ENCODE data around the gene OR51A4.
"Not testable (repeated sequence)": the region's sequence is repeated elsewhere in the genome, so short reads cannot be mapped to it uniquely, and the experiment has no call there.

The OR51A4 gene, protein sequence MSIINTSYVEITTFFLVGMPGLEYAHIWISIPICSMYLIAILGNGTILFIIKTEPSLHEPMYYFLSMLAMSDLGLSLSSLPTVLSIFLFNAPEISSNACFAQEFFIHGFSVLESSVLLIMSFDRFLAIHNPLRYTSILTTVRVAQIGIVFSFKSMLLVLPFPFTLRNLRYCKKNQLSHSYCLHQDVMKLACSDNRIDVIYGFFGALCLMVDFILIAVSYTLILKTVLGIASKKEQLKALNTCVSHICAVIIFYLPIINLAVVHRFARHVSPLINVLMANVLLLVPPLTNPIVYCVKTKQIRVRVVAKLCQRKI

DNA sequence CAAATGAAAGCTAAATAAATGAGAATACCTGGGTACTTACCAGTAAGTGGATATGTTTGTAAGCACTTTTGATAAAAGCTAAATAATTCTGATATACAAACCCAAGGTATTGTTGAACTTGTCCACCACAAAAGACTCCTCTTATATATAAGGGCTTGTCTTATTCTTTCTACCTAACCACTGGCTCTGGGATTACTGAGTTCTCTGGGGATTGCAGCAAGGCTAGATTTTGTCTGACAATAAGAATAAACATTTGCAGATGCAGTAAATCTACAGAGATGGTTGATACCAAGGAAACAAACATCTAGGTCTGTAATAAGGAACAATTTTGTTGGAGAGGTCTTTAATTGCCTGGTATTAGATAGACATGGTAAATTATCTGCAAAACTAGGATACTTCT is at the start of gene OR51A4:
OR51A4 (minus strand) TSS at position 101 of the 400 bp plus-strand sequence. CDS start 505 bp downstream, outside the sequence.
- Histone ChIP-seq H3K9me3 (ENCODE audit: control insufficient read depth, low read depth, low read length) (no peaks in the 10 kb centered on the region), H3K9ac (ENCODE audit: low read length) (no peak within 1 kb of the TSS), H3K36me3 (ENCODE audit: control insufficient read depth, low read depth, low read length) (no peaks in the 10 kb centered on the region), H3K27ac (ENCODE audit: low read length) (no peak within 1 kb of the TSS), H3K4me1 (ENCODE audit: control insufficient read depth, low read depth, low read length) (no peaks in the 10 kb centered on the region), H3K4me3 (ENCODE audit: low read length) (no peak within 1 kb of the TSS), H3K27me3 (ENCODE audit: control insufficient read depth, insufficient read depth, low read length) (no peaks in the 10 kb centered on the region)

DNA sequence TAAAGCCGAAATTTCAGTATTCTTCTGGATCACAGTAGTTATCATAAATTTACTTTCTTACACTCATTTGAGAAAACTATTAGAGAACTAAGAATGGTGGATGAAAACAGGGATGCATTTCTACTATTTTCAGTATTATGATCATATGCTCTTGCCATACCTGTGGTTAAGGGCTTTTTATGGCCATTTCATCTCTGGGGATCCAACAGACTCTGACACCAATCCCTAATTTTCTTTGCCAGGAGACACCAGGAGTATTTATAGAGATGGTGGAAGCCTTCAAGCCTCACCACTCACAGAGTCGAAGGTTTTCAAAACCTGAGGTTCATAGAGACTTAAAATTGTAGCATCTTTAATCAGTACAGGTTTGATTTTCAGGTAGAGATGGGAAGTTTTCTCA is 47.1 kb upstream of the OR51A4 start, which contains the start of gene OR51L1:
OR51L1 (plus strand) TSS at position 301 of the 400 bp plus-strand sequence. CDS start 4,132 bp downstream, outside the sequence.
- Histone ChIP-seq H3K27ac (ENCODE audit: low read length) (no peak within 1 kb of the TSS), H3K27me3 (ENCODE audit: control insufficient read depth, insufficient read depth, low read length) (no peaks in the 10 kb centered on the region), H3K9ac (ENCODE audit: low read length) (no peak within 1 kb of the TSS), H3K36me3 (ENCODE audit: control insufficient read depth, low read depth, low read length) (no peaks in the 10 kb centered on the region), H3K9me3 (ENCODE audit: control insufficient read depth, low read depth, low read length) (no peaks in the 10 kb centered on the region), H3K4me3 (ENCODE audit: low read length) (no peak within 1 kb of the TSS), H3K4me1 (ENCODE audit: control insufficient read depth, low read depth, low read length) (no peaks in the 10 kb centered on the region)

DNA sequence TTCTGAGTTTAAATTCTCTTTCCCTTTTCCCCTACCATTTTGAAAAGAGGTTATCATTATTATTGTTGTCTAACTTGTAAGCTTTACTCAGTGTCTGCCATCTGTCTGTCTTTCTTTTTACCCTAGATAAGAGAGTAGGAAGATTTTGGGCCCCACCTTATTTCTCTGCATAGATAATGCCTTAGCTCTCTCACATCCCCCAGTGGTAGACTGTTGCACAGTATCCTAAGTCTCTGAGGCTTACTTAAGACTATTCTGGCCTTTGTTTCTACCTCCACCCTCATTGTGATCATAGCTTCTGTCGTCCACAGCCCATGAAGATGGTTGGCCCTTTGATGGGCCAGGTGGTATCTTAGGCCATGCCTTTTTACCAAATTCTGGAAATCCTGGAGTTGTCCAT is 43.7 kb upstream of the OR51A4 start:
- H3K4me3 ChIP-seq (ENCODE audit: low read length) = no peak overlapping the region
- no peak overlapping the region for H3K9ac ChIP-seq (ENCODE audit: low read length)
- H3K27ac ChIP-seq (ENCODE audit: low read length) = no peak overlapping the region
- no peaks in the 10 kb centered on the region for H3K4me1 ChIP-seq (ENCODE audit: control insufficient read depth, low read depth, low read length)
- H3K36me3 ChIP-seq (ENCODE audit: control insufficient read depth, low read depth, low read length) = no peaks in the 10 kb centered on the region
- no peaks in the 10 kb centered on the region for H3K27me3 ChIP-seq (ENCODE audit: control insufficient read depth, insufficient read depth, low read length)
- H3K9me3 ChIP-seq (ENCODE audit: control insufficient read depth, low read depth, low read length) = no peaks in the 10 kb centered on the region

DNA sequence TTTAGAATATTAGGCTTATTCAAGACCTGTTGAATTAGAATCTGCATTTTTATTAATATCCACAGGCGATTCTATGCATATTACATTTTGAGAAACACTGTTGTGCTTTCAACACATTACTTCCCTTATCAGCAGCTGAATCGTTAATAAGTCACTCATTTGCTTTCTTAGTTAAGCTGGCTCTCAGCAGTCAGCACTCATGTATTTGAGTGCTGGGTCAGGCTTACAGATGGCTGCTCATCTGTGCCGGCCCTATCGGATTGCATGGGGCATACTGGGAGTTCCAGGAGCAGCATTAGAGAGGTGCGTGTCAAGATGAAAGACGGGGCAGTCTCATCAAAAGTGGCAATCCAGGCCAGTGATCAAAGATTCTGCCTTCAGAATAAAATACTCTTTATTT is 36.4 kb upstream of the OR51A4 start:
- H3K27ac ChIP-seq (ENCODE audit: low read length) = no peak overlapping the region
- H3K9ac ChIP-seq (ENCODE audit: low read length) = no peak overlapping the region
- H3K9me3 ChIP-seq (ENCODE audit: control insufficient read depth, low read depth, low read length) = no peaks in the 10 kb centered on the region
- no peaks in the 10 kb centered on the region for H3K36me3 ChIP-seq (ENCODE audit: control insufficient read depth, low read depth, low read length)
- no peaks in the 10 kb centered on the region for H3K4me1 ChIP-seq (ENCODE audit: control insufficient read depth, low read depth, low read length)
- H3K4me3 ChIP-seq (ENCODE audit: low read length) = no peak overlapping the region
- H3K27me3 ChIP-seq (ENCODE audit: control insufficient read depth, insufficient read depth, low read length) = no peaks in the 10 kb centered on the region

DNA sequence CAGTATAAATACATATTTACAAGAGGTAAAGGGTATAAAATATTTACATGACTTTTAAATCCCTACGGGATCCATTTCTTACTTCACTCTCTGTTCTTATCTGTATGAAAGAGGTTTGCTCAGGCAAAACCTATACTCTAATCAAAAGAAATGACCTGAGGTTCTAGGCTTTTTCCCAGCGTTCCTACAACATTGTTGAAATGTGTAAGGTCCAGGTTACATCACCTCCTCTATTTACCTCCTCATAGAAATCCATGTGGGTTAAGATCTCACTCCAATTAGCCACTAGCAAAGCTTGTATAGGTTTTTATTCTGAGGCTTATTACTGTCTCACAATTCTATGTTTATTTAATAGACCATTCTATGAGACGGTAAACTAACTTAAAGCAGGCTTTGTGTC is 35.3 kb upstream of the OR51A4 start:
- Histone ChIP-seq H3K4me1 (ENCODE audit: control insufficient read depth, low read depth, low read length) (no peaks in the 10 kb centered on the region), H3K36me3 (ENCODE audit: control insufficient read depth, low read depth, low read length) (no peaks in the 10 kb centered on the region), H3K4me3 (ENCODE audit: low read length) (no peak overlapping the region), H3K27ac (ENCODE audit: low read length) (no peak overlapping the region), H3K9me3 (ENCODE audit: control insufficient read depth, low read depth, low read length) (no peaks in the 10 kb centered on the region), H3K27me3 (ENCODE audit: control insufficient read depth, insufficient read depth, low read length) (no peaks in the 10 kb centered on the region), H3K9ac (ENCODE audit: low read length) (no peak overlapping the region)

DNA sequence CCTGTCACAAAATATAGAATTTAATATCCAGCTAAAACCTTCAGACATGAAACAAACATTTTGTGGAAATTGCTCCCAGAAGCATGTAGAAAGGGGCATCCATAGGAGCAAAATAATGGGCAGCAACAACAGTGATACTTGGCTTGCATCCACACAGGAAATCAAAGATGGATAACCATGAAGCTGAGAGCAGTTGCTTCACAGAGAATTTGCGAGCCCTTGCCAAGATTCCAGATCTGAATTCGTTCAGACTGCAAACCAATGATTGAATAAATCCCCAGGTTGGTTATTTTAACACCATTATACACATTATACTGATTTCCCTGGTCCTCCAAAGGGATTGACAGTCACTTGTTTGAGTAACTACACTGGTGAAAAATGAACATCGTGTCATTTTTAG is 31.6 kb upstream of the OR51A4 start:
- Histone ChIP-seq H3K9ac (ENCODE audit: low read length) (no peak overlapping the region), H3K9me3 (ENCODE audit: control insufficient read depth, low read depth, low read length) (no peaks in the 10 kb centered on the region), H3K36me3 (ENCODE audit: control insufficient read depth, low read depth, low read length) (no peaks in the 10 kb centered on the region), H3K27ac (ENCODE audit: low read length) (no peak overlapping the region), H3K4me3 (ENCODE audit: low read length) (no peak overlapping the region), H3K4me1 (ENCODE audit: control insufficient read depth, low read depth, low read length) (no peaks in the 10 kb centered on the region), H3K27me3 (ENCODE audit: control insufficient read depth, insufficient read depth, low read length) (no peaks in the 10 kb centered on the region)

DNA sequence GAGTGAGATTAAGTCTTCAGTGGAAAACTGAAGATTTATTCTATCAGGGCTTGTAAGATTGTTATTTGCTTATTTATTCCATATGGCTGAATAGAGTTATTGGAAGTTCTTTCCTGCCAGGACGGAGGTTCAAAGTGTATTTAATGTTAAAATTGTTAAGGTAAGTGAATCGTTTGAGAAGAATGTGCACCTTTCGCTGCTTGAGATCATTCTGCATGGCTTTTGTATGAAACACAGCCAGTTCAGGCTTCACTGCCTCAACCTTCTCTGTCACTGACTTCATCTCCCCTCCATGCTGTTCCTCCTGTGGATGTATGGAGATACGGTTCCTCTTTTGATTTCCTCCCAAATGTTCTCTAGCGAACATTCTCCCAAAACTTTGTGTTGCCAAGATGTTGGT is 28.0 kb upstream of the OR51A4 start:
- no peaks in the 10 kb centered on the region for H3K9me3 ChIP-seq (ENCODE audit: control insufficient read depth, low read depth, low read length)
- no peaks in the 10 kb centered on the region for H3K4me1 ChIP-seq (ENCODE audit: control insufficient read depth, low read depth, low read length)
- H3K27ac ChIP-seq (ENCODE audit: low read length) = no peak overlapping the region
- H3K4me3 ChIP-seq (ENCODE audit: low read length) = no peak overlapping the region
- H3K36me3 ChIP-seq (ENCODE audit: control insufficient read depth, low read depth, low read length) = no peaks in the 10 kb centered on the region
- H3K9ac ChIP-seq (ENCODE audit: low read length) = no peak overlapping the region
- H3K27me3 ChIP-seq (ENCODE audit: control insufficient read depth, insufficient read depth, low read length) = no peaks in the 10 kb centered on the region

DNA sequence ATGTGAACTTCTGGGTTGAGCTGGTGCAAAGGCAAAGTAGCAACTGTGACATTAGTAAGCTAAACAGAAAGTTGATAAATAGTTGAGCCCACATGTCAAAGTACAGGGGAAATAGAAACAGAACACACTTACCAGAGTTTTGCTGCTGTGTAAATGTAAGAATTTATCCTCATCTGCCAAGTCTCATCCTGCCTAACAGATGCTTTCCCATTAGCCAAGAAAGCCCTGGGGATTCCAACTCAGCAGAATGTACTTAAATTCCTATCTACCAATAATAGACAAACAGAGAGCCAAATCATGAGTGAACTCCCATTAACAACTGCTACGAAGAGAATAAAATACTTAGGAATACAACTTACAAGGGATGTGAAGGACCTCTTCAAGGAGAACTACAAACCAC is 15.4 kb upstream of the OR51A4 start:
- Histone ChIP-seq H3K9me3 (ENCODE audit: control insufficient read depth, low read depth, low read length) (no peaks in the 10 kb centered on the region), H3K27me3 (ENCODE audit: control insufficient read depth, insufficient read depth, low read length) (no peaks in the 10 kb centered on the region), H3K4me1 (ENCODE audit: control insufficient read depth, low read depth, low read length) (no peaks in the 10 kb centered on the region), H3K36me3 (ENCODE audit: control insufficient read depth, low read depth, low read length) (no peaks in the 10 kb centered on the region), H3K9ac (ENCODE audit: low read length) (no peak overlapping the region), H3K4me3 (ENCODE audit: low read length) (no peak overlapping the region), H3K27ac (ENCODE audit: low read length) (no peak overlapping the region)

DNA sequence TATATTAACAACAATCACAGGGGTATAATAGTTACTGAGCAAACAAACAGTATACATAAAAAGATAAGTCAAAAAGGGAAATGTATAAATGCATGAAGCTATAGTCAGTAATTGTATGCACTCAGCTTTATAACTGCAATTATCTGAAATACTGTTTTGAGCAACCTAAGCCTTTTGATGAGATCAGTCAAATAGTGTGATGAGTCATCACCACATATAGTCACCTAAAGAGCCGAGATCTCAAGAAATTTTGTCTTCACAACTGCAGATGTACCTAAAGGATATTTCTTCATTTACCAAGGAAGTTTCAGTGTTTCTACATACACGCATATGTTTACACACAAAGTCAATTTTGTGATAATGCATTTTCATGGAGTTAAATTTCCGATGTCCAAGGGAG is 13.5 kb upstream of the OR51A4 start:
- no peaks in the 10 kb centered on the region for H3K9me3 ChIP-seq (ENCODE audit: control insufficient read depth, low read depth, low read length)

DNA sequence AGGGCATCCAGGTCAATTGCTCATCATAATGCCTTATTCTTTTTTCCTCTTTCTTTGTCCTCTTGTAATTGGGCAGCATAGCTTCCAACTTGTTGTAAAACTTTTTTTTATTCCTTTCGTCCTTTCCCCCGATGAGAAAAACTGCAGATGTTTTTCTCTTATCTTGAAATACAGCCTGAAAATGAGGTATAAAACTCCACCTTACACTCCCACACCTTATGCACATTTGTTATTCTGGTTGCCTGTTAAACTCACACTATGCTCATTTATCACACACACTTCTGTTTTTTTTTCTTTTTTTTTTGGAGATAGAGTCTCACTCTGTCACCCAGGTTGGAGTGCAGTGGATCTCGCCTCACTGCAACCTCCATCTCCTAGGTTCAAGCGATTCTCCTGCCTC is 10.0 kb upstream of the OR51A4 start:
- Histone ChIP-seq H3K9me3 (ENCODE audit: control insufficient read depth, low read depth, low read length) (no peaks in the 10 kb centered on the region), H3K4me1 (ENCODE audit: control insufficient read depth, low read depth, low read length) (no peaks in the 10 kb centered on the region), H3K9ac (ENCODE audit: low read length) (no peak overlapping the region), H3K4me3 (ENCODE audit: low read length) (no peak overlapping the region), H3K27me3 (ENCODE audit: control insufficient read depth, insufficient read depth, low read length) (no peaks in the 10 kb centered on the region), H3K27ac (ENCODE audit: low read length) (no peak overlapping the region), H3K36me3 (ENCODE audit: control insufficient read depth, low read depth, low read length) (no peaks in the 10 kb centered on the region)

More for the DNA sequence above, 13.5 kb upstream of the OR51A4 start:
- no peak overlapping the region for H3K9ac ChIP-seq (ENCODE audit: low read length)
- no peaks in the 10 kb centered on the region for H3K36me3 ChIP-seq (ENCODE audit: control insufficient read depth, low read depth, low read length)
- no peaks in the 10 kb centered on the region for H3K4me1 ChIP-seq (ENCODE audit: control insufficient read depth, low read depth, low read length)
- no peak overlapping the region for H3K27ac ChIP-seq (ENCODE audit: low read length)
- H3K27me3 ChIP-seq (ENCODE audit: control insufficient read depth, insufficient read depth, low read length) = no peaks in the 10 kb centered on the region
- H3K4me3 ChIP-seq (ENCODE audit: low read length) = no peak overlapping the region

DNA sequence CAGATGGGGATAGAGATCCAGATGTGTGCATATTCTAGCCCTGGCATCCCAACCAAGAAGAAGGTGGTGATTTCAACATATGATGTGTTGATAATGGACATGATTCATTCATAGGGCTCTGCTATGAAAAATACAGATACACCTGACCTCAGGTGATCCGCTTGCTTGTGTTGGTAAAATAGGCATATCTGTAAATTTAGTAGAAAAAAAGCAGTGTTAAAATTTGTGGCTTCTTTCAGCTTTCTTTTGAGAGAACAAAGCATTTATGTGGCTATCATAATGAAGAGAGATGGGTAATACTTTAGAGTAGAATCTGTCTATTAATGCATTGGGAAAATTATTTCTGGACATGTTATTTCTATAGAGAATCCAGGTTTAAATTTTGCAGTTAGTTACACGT is 8.2 kb upstream of the OR51A4 start, which contains the start of gene OR51A2:
OR51A2 (minus strand) TSS at position 101 of the 400 bp plus-strand sequence; CDS start at position 101, 0 bp downstream.
- not testable (repeated sequence) for H3K27ac ChIP-seq (ENCODE audit: low read length); H3K4me3 ChIP-seq (ENCODE audit: low read length); H3K36me3 ChIP-seq (ENCODE audit: control insufficient read depth, low read depth, low read length); H3K27me3 ChIP-seq (ENCODE audit: control insufficient read depth, insufficient read depth, low read length); H3K9ac ChIP-seq (ENCODE audit: low read length); H3K9me3 ChIP-seq (ENCODE audit: control insufficient read depth, low read depth, low read length); H3K4me1 ChIP-seq (ENCODE audit: control insufficient read depth, low read depth, low read length)

DNA sequence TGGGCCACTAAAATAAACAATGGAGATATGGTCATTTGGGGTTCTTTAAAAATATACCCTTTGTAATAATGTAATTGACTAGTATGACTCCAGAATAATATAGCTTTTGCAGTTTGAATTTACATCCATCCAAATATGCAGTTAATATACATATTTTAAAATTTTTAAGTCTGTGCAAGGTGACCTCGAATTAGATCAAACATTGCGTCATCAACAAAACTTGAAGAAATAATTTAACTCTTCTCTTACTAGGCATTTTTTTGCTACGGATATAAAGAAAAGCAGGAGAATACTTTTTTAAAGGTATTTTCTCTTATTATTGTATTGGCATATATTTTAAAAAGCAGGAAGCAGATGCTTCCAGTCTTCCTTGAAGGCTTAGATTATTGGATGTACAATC is 10.7 kb downstream of the OR51A4 start:
- Histone ChIP-seq H3K9me3 (ENCODE audit: control insufficient read depth, low read depth, low read length) (no peaks in the 10 kb centered on the region), H3K36me3 (ENCODE audit: control insufficient read depth, low read depth, low read length) (no peaks in the 10 kb centered on the region), H3K27me3 (ENCODE audit: control insufficient read depth, insufficient read depth, low read length) (no peaks in the 10 kb centered on the region), H3K27ac (ENCODE audit: low read length) (no peak overlapping the region), H3K4me3 (ENCODE audit: low read length) (no peak overlapping the region), H3K4me1 (ENCODE audit: control insufficient read depth, low read depth, low read length) (no peaks in the 10 kb centered on the region), H3K9ac (ENCODE audit: low read length) (no peak overlapping the region)
